UCSD-AML1 (cell line): Measurements from ENCODE around the gene UBL4B.

Experiments
- DNase-seq: peaks from one replicate; lab custom pipeline; 2025; ENCODE audit not compliant: unreplicated experiment; lab: John Stamatoyannopoulos, UW

Gene UBL4B

DNA sequence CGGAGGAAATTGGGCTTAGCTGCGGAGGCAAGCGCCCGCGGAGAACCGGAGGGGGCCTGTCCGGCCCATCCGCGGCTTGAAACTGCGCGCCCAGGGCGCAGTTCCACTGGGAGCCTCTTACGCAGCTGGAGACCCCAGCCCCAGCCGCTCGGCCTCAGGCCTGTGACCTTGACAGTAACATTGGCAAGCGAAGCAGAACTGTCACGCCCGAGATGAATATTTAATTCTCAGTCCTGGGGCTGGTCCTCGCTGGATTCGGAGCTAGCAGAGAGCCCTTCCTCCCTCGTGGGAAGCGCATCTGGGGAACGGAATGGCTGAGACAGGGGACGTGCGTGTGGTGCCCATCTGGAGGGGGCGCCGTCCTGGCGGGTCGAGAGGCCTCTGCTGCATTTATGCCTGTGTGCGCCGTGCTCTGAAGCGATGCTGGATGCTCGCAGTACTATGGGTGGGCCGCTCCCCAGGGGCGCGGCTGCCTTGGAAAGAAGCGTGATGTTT lies 39.0 kb downstream of the UBL4B start:
- DNase-seq, result no peak

DNA sequence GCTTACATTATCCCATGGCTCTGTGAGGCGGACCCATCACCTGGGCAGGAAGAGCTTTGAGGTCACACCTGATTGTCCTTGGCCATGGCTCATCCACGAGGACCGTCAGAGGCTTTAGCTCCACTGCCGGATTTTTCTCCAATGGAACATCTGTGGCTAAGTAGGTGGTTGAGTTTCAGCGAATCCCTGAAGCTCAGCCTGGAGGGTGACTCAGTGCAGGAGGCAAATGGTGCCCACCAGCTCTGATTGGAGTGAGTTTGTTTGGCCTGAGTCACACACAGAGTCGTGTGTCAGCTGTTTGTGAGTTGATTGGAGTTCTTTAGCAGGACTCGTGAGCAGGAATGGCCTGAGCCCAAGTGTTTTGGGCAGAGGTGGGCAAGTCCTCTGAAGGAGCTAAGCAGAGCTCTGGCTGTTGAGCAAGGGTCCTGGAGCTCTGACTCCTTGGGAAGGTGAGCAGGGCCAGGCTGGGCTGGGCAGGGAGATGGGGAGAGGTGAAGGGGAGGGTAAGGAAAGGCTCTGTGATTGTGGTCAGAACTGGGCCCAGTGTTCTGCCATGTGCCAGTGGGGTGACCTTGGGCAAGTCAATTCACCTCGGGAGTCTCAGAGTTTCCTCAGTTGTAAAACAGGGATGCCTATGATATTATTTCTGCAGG lies 40.0 kb downstream of the UBL4B start:
- no peak for DNase-seq

DNA sequence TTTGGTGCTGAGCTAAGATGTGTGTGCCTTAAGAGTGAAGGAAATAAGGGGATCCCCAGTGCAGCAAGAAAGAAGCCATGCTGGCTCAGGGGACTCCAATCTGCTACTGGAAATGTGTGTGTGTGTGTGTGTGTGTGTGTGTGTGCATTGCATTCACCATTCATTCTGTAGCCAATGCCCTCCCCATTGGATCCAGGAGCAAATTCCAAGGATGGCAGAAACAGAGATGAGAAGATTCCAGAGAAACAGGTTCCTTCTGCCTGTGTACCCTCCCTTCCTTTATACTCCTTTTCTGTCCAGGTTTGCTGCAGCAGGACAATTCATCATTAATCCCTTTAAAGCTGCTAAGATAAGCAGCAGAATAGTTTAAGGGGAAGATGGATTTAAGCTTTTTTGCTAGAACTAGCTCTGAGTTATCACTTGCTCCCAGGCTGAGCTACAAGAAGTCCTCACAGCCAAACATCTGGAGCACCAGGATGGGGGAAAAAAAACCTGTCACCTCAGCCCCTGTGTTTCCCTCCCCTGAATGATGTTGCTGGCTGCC lies 41.2 kb downstream of the UBL4B start:
- no peak for DNase-seq

DNA sequence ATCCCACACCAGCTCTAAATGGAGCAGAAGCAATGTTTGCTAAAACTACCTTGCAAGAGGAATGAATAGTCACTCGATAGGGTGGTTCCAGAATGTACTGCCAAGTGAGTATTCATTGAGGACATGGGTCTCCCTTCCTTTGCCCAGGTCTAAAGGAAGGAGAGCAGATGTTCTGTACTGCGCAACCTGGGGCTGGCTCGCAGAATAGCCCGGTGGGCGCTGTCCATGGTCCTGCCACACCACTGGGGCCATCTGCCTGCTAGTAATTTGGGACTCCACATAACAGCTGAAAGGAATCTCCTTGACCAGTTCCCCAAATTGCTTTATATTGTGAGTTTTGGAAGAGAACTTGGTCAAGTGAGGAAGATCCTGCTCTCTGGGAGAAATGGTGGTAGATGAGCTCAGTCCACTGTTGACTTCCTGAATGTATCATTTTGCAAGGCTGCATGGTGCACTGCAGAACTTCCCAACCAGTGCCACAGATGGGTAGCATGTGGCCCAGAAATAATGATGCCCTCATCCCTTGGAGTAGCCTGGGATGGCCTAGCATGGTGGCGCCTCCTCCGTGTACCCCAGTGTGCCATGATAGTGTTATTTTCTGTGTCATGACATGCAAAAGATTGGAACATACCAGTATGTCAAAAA lies 43.8 kb downstream of the UBL4B start:
- DNase-seq, result peak; percentile 68

DNA sequence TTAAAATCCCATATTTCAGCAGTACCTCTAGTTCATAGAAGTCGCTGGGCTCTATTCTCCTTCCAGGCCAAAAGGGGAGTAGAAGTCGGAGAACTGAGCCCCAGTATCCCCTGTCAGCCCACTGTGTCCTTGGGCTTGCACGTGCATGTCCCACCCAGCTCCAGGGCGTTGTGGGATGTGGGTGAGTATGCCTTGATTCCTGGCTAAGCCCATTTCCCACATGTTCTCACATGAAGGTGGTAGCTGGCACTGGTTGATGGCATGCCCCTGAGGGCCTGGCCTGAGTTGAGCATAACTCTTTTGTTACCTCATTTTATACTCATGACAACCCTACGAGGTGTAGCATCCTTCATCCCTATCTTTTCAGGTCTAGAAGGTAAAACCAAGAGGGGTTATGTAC lies 46.0 kb downstream of the UBL4B start:
- DNase-seq, result no peak

DNA sequence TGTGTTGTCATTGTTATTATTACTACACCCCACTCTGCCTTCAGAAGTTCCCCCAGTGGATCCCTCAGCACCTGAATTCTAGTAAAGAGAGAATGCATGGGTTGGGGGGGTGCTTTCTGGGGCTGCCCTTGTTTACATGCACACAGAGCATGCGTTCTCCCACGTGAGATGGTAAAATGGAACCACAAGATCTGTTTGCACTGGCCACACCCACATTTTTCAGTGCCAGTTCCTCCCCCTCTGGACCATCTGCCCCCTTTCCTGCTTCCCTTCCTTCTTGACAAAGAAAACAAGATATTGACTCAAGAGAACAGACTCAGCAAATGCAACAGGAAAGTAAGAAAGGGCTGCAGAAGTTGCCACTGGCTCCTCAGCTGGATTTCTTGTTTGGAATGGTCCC lies 46.9 kb downstream of the UBL4B start:
- no peak for DNase-seq

DNA sequence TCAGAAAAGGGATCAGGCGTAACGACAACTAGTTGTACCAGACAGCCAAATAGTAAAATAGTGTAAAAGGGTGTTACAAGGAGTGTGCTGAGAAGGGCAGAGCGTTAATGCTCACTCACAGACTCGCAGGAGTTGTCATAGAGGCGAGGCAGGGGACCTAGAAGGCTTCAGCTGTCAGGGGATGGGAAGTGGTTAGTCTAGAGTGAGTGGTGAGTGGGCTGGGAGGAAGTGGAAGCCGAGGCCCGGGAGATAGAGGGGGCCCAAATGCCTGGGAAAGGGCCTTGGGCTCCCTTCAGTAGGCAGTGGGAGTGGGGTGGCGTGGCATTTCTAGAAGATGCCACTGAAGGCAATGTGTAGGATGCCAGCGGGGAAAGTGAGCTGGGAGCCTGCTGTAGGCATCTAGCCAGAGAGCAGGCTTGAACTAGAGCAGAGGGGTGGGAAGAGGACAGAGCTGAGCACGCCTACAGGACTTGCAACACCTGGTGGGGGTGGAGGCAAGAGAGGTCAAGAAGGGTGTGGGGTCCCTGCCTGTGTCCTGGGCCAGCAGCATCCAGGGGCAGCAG lies 48.4 kb downstream of the UBL4B start:
- DNase-seq, result peak; percentile 26

DNA sequence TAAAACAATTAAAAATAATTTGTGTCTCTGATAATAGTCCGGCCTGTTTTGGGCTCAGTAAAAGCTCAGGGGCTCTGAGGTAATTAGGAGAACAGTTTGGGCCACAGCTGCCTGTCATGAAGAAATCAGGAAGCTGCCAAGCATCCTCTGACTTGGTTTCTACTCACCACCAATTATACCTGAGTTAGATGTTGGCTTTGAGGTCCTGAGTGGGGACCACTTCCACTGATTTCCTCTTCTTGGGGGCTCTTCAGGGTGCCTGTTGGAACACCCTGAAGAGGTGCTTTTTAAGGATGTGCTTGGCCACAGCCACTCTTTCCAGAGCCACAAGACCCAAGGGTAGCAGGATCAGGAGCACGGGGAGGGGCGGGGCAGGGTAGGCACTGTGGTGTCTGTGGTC lies 48.9 kb downstream of the UBL4B start:
- DNase-seq, result no peak

DNA sequence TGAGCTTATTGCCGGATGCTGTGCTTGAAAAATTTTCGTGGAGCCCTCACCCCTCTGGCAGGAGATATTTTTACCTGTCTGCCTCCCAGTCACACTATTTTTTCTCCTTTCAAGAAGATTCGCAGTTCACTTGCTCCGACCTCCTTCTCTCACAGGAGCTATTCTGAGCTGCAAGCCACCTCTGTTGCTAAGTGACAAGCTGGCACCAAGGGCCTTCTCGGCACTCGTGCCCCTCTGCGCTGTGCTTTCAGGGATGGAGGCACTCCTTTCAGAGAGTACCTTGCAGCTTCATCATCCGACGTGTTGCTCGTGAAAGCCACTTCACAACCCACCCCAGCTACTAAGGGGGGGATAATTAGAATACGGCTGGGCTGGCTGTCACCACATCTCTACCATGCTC lies 49.6 kb downstream of the UBL4B start:
- DNase-seq, result no peak
